CD4-positive, alpha-beta T cell treated with Interferon gamma for 1 hour (primary cell): ENCODE measurements around the gene LOXL3.

Experiments used
- DNase-seq: peaks from one replicate; pipeline ENCODE4 v3.0.0-alpha.2; 2020

The LOXL3 gene, protein sequence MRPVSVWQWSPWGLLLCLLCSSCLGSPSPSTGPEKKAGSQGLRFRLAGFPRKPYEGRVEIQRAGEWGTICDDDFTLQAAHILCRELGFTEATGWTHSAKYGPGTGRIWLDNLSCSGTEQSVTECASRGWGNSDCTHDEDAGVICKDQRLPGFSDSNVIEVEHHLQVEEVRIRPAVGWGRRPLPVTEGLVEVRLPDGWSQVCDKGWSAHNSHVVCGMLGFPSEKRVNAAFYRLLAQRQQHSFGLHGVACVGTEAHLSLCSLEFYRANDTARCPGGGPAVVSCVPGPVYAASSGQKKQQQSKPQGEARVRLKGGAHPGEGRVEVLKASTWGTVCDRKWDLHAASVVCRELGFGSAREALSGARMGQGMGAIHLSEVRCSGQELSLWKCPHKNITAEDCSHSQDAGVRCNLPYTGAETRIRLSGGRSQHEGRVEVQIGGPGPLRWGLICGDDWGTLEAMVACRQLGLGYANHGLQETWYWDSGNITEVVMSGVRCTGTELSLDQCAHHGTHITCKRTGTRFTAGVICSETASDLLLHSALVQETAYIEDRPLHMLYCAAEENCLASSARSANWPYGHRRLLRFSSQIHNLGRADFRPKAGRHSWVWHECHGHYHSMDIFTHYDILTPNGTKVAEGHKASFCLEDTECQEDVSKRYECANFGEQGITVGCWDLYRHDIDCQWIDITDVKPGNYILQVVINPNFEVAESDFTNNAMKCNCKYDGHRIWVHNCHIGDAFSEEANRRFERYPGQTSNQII

DNA sequence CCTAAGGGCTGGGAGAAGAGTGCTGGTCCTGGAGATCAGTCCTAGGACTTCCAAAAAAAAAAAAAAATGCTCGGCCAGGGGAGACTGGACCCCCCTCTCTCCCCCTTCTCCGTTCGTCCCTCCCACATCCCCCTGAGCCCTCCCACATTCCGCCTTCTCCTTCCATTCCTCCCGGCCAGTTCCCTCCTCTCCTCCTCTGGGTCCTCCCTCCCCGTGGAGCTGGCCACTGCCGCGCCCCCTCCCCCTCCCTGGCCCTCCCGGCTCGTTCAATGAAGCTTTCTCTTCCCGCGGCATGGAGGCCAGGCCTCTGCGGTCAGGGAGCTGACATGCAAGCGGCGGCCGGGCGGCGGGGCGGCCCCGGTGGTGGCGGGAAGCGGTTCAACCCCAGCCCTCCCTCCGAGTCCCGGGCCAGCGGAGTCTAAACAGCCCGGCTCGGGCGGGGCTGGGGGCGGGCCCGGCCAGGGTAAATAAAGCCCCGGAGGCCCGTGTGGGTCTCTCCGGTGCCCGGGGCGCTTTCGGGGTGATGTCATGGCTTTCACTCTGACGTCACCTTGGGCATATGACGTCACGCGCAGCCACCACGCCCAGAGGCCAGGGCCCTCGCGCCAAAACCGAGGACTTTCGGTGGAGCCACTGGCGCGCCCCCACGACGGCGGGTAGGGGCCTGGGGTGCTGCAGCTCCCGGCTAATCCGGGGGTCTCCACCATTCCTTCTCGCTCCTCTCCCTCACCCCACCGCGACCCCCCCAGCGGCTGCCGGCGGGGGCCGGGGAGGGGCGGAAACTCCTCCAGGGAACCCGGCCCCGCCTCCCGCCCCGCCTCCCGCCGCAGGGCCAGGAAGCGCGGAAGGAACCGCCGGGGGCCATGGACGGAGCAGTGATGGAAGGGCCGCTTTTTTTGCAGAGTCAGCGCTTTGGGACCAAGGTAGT is at the start of gene LOXL3, which contains the start of gene DOK1:
Gene LOXL3, minus strand, starts transcription at position 51 of the 928 bp plus-strand sequence. CDS start 1,308 bp downstream, outside the sequence.
Gene DOK1, plus strand, starts transcription at position 829 of the 928 bp plus-strand sequence. Its CDS starts 35 bp downstream, at position 864.
- peak; percentile 77 for DNase-seq

DNA sequence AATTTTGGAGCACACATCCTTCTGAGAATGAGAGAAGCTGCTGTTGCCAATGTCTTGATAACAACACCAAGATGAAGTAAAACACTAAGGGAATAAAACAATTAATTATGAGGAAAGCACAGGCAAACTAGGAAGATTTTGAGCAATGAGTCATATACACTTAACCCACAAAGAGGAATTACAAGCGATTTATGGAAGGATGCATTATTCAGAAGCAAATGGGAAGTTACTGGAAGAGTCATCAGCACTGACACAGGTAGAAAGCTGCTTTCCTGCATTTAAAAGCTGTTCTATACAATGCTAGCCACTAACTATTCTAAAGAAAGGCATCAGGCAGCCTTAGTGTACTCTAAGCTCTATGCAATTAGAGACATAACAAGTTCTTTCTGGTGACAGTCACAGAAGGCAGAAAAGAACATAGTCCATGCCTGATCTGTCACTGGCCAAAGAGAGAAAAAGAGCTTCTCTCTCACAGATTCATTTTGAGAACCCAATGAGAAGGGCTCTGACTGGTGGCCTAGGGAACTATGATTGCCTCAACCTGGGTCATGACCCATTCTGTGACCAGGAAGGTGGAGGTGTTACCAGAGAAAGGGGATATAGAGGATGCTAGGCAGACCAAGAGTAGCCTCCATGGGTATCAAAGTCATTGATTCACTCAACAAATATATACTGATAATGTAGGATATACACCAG is 49.0 kb upstream of the LOXL3 start:
- no peak for DNase-seq

DNA sequence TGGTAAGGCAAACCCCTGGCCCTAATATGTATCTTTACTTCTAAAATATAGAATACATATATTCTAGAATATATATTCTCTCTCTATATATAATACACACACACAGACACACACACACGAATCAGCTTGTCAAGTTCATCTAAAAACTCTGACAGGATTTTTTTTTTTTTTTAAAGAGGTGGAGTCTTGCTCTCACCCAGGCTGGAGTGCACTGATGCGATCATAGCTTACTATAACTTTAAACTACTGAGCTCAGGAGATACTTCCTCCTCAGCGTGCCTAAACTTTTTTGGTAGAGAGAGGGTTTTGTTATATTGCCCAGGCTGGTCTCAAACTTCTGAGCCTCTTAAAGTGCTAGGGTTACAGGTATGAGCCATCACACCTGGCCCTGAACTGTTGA is 45.9 kb upstream of the LOXL3 start:
- DNase-seq = no peak

DNA sequence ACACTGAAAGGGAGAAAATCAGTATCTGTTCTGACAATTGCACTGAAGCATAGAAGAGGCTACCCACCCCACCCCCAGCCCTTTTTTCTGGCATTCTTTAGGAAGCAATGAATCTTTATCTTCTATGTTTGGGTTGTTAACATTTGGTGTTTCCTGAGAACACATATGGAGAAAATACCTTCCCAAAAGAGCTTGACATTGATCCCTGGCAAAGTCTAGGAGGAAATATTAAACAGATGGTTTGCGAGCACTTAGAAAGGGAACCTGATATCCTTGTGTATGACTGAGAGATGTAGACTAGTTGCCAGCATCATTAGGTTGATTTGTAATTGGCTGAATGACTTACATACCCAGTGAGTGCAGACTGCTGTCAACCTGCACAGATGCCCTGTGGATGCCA is 43.7 kb upstream of the LOXL3 start:
- no peak for DNase-seq

DNA sequence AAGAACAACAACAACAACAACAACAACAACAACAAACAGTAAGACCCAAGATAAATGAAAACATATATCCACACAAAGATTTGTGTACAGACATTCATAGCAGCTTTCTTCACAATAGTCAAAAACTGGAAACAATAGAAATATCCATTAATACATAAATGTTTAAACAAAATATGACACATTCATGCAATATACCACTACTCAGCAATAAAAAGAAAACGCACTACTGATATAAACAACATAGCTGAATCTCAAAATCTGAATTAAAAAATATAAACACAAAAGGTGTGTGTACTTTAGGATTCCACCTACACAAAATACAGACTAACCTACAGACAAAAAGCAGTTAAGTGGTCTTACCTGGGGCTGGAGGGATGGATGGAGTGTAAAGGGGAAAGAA is 42.8 kb upstream of the LOXL3 start:
- no peak for DNase-seq

GRCh38 chr2:74593826-74594772 is 40.4 kb upstream of the LOXL3 start:
- no peak for DNase-seq

GRCh38 chr2:74588664-74589063 is 34.9 kb upstream of the LOXL3 start:
- no peak for DNase-seq

DNA sequence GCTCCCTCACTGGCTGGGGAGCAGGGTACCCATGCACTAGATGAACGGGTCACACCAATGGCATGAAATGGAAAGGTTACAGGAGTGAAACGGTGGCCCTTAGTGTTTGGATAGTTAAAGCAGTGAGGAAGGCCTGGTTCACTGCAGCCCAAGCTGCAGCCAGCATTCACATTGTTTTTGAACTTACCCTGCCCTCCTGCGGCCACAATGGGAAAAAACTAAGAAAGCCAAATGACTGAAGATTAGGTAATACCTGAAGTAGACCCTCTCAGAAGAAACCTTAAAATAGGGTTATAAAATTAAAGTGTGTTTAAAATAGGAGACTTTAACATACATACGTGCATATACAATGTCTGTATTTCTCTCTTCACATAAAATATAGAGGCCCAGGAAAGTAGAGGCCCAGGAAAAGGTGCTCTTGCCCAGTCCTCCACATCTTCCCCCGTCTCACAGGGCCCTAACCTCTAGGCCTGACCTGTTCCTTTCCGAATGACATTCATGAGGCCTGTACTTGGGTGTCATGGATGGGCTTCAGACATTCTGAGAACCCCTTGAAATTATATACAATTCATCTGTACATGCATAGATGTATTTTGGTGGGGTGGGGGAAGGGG is 34.0 kb upstream of the LOXL3 start:
- DNase-seq = peak; percentile 66

- DNase-seq = no peak
Measured at GRCh38 chr2:74585406-74586185, 31.9 kb upstream of the LOXL3 start.

DNA sequence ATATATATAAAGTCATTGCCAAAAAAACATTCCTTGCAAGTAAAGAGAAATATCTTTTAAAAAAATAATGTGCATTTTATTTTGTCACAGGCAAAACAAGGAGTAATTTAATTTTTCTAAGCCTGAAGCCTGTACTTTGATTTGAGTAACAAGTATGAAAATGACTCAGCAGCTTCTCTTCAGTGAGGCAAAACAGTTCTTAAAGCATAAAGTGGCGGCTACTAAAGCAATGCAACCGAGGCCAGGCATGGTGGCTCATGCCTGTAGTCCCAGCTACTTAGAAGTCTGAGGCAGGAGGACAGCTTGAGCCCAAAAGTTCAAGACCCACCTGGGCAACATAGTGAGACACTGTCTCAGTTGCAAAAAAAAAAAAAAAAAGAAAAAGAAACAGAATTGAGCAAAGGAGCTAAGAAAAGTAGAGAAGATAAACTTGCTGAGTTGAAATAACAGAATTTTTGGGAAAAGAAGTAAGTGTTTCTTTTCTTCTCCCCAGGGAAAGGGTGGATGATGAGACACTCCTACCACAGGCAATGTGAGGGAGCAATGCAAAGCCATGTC is 30.4 kb upstream of the LOXL3 start:
- no peak for DNase-seq

DNA sequence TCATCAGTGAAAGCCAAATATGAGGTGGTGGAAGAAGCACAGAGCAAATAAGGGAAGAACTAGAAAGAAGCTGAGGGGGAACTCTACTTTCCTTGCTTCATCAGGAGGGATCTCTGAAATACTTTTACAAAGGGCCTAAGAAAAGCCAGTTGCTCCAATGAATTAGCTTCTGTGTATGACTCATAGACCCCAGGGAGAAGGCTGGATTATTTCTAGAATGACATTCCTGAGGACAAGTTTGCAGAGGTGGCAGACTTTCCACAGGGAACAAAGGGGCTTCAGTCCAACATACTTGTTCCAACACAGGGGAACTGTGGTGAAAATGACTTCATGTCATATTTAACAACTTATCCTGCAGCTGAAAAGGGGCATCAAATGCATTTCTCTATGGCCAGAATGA is 29.8 kb upstream of the LOXL3 start:
- DNase-seq = no peak

DNA sequence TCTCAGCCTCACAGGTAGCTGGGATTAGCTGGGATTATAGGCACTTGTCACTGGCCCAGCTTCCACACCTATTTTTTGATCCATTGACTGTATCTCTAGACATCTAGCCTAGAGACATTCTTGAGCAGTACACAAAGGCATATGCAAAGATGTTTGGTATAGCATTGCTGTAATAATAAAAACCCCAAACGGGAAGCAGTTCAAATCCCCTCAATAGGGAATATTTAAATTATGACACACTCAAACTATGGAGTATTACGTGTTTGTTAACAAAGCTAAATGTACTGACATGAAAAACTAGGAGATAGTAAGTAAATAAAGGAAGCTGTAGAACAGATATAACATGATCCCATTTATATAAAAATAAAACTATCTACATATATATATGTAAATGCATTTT is 28.4 kb upstream of the LOXL3 start:
- DNase-seq = no peak

- DNase-seq = no peak
Measured at GRCh38 chr2:74581463-74581862, 27.7 kb upstream of the LOXL3 start.

DNA sequence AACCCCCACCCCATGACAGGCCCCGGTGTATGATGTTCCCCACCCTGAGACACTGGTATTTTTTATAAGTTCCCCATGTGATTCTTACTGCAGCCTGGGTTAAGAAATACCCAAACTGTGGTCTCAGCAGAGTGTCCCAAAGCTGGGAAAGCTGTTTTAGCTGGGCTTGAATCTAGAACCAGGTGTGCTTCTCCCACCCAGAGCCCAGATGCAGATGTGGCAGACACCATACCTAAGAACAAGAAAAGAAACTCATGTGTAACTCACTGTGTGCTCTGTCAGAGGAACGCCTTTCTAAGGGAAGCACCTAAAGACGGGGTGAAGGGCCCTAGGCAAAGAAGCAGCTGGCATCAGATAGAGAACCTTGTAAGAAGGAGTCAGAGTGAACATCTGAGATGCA is 24.7 kb upstream of the LOXL3 start:
- no peak for DNase-seq

DNA sequence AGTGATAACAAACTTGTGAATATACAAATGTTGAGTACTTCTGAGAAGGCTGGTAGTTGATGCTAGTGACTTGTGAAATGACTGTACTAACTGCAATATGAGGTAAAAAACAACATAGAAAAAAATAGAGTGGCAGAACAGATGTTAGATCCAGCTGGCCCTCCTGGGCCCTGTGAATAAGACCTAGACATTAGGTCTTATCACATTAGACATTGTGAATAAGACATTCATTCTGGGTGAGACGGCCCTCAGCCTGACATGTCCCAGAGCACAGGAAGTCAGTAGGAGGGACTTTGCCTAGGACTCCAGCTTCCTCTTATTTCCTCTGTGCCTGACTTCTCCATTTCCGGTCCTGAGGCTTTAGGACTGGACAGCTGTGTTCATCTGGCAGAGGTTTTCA is 23.7 kb upstream of the LOXL3 start:
- no peak for DNase-seq

- DNase-seq = peak; percentile 18
Measured at GRCh38 chr2:74576863-74577229, 23.1 kb upstream of the LOXL3 start.

DNA sequence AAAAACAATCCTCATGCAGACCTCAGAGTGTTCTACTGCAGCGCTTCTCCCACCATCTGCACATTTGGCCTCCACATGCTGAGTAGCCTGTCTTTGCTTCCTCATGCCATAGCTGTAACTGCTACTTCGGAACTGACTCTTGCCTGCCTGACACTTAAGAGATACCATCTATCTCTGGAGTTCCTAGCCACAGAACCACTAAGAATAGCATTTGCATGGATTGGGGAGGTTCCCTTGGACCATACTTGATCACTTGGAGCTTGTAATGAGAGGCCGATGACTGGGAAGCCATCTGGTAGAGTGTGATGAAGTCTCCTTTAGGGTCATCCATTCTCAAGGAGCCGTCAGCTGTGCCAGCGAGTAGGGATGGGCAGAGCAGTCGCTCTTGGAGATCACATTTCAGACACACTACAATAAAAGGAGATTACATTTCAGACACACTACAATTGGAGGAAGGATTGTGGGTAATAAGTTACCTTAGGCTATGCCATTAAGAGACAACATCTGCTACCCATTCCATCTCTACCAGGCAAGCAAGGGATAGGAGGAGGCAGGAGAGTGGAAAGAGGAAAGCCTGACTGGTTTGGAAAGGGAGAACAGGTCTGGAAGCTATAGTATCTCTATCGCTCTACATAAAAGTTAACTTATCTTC is 22.6 kb upstream of the LOXL3 start:
- DNase-seq = no peak

DNA sequence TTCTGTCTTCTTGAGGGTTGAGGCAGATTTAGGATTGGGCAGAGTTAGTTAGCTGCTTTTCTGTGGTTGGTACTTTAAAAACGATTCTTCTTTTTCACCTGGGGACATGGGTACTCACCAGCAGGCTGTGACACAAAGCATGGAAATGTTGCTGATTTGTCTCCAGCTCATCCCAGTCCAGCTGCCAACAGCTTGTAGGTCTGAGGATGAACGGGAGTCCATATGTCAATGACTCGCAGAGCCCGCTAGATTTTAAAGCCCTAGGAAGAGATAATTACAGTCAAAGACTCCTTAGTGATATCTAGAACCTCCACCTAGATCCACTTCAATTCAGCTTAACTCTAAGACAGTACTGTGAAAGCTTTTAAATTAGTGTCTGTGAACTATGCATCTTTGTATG is 21.6 kb upstream of the LOXL3 start:
- DNase-seq = no peak
